NT2/D1 (cell line): ENCODE measurements around the gene BOD1L1.

Experiments
- SUZ12 ChIP-seq: IDR thresholded peaks from 2 replicates; pipeline ENCODE4 v1.6.1; 2011; ENCODE audit not compliant: insufficient read length, insufficient read depth; ENCODE audit errors: extremely low read depth
- YY1 ChIP-seq: IDR thresholded peaks from 2 replicates; pipeline ENCODE4 v1.6.1; 2011; ENCODE audit not compliant: insufficient read length, insufficient read depth
- ZNF274 ChIP-seq: IDR thresholded peaks from 2 replicates; pipeline ENCODE4 v1.6.1; 2011; ENCODE audit warnings: mild to moderate bottlenecking, low read depth, low read length

GRCh38 chr4:13577660-13578059 lies 49.9 kb downstream of the BOD1L1 start:
- TF ChIP-seq YY1: no peak
- no peak for TF ChIP-seq SUZ12
- no peak for TF ChIP-seq ZNF274
